NB4 (cell line): ENCODE measurements around the gene KIAA1549.

Experiments used
- MYC ChIP-seq: IDR thresholded peaks from 2 replicates; pipeline ENCODE4 v1.6.1; 2011; ENCODE audit warnings: low read depth, low read length
- POLR2A ChIP-seq: IDR thresholded peaks from 2 replicates; pipeline ENCODE4 v1.6.1; 2011; ENCODE audit warnings: mild to moderate bottlenecking; ENCODE audit not compliant: insufficient read length; ENCODE audit errors: extremely low read depth
- TF ChIP-seq, protein P1 (sequence below): IDR thresholded peaks from one replicate; pipeline ENCODE4 v1.5.1; 2012; ENCODE audit warnings: low read depth, low read length
- TF ChIP-seq, protein P2 (sequence below): IDR thresholded peaks from 2 replicates; pipeline ENCODE4 v1.6.1; 2011; ENCODE audit warnings: low read depth, low read length

DNA sequence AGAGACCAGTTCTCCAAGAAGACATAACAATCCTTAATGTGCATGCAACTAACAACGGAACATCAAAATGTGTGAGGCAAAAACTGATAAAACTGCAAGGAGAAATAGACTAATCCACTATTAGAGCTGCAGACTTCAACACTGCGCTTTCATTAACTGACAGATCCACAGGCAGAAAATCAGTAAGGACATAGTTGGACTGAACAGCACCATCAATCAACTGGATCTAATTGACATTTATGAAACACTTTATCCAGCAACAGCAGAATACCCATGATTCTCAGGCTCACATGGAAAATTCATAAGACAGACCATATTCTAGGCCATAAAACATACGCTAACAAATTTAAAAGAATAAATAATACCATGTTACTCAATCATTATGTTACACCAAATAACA lies 161.6 kb downstream of the KIAA1549 start:
- TF ChIP-seq, protein P1, sequence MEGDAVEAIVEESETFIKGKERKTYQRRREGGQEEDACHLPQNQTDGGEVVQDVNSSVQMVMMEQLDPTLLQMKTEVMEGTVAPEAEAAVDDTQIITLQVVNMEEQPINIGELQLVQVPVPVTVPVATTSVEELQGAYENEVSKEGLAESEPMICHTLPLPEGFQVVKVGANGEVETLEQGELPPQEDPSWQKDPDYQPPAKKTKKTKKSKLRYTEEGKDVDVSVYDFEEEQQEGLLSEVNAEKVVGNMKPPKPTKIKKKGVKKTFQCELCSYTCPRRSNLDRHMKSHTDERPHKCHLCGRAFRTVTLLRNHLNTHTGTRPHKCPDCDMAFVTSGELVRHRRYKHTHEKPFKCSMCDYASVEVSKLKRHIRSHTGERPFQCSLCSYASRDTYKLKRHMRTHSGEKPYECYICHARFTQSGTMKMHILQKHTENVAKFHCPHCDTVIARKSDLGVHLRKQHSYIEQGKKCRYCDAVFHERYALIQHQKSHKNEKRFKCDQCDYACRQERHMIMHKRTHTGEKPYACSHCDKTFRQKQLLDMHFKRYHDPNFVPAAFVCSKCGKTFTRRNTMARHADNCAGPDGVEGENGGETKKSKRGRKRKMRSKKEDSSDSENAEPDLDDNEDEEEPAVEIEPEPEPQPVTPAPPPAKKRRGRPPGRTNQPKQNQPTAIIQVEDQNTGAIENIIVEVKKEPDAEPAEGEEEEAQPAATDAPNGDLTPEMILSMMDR: no peak
- TF ChIP-seq POLR2A (no peak), MYC (no peak)
- TF ChIP-seq, protein P2, sequence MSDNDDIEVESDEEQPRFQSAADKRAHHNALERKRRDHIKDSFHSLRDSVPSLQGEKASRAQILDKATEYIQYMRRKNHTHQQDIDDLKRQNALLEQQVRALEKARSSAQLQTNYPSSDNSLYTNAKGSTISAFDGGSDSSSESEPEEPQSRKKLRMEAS: no peak
